Measurements from ENCODE around the gene METTL9.
"Not testable (repeated sequence)": the region's sequence is repeated elsewhere in the genome, so short reads cannot be mapped to it uniquely, and the experiment has no call there.

Gene METTL9

DNA sequence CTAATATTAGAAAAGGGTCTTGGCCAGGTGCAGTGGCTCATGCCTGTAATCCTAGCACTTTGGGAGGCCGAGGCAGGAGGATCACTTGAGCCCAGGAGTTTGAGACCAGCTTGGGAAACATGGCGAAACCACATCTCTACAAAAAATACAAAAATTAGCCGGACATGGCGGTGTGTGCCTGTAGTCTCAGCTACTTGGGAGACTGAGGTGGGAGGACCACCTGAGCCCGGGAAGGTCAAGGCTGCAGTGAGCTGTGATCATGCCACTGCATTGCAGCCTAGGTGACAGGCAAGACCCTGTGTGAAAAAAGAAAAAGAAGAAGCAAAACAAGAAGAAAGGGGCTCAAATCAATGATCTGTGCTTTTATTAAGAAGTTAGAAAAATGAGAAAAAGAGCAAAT, 21.1 kb upstream of the METTL9 start:
- H3K4me3 ChIP-seq (ENCODE audit: low read length); H3K4me1 ChIP-seq (ENCODE audit: control insufficient read depth, insufficient read depth, low read length); H3K36me3 ChIP-seq (ENCODE audit: insufficient read depth, low read length); H3K4me2 ChIP-seq (ENCODE audit: low read length); H3K9me3 ChIP-seq (replicated peaks; ENCODE audit: low read length); H3K9ac ChIP-seq (ENCODE audit: low read depth, low read length): not testable (repeated sequence)
- H3K27me3 ChIP-seq (ENCODE audit: control insufficient read depth, insufficient read depth, low read length): peaks cover 25% of the 10 kb centered on the region

DNA sequence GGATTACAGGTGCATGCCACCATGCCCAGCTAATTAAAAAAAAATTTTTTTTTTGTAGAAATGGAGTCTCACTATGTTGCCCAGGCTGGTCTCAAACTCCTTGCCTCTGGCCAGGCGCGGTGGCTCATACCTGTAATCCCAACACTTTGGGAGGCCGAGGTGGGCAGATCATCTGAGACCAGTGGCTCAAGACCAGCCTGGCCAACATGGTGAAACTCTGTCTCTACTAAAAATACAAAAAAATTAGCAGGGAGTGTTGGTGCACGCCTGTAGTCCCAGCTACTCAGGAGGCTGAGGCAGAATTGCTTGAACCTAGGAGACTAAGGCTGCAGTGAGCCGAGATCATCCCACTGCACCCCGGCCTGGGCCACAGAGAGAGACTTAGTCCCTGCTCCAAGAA, 19.2 kb upstream of the METTL9 start:
- peaks cover 25% of the 10 kb centered on the region for H3K27me3 ChIP-seq (ENCODE audit: control insufficient read depth, insufficient read depth, low read length)
- not testable (repeated sequence) for H3K4me2 ChIP-seq (ENCODE audit: low read length); H3K9me3 ChIP-seq (replicated peaks; ENCODE audit: low read length); H3K4me1 ChIP-seq (ENCODE audit: control insufficient read depth, insufficient read depth, low read length); H3K4me3 ChIP-seq (ENCODE audit: low read length); H3K36me3 ChIP-seq (ENCODE audit: insufficient read depth, low read length); H3K9ac ChIP-seq (ENCODE audit: low read depth, low read length)

DNA sequence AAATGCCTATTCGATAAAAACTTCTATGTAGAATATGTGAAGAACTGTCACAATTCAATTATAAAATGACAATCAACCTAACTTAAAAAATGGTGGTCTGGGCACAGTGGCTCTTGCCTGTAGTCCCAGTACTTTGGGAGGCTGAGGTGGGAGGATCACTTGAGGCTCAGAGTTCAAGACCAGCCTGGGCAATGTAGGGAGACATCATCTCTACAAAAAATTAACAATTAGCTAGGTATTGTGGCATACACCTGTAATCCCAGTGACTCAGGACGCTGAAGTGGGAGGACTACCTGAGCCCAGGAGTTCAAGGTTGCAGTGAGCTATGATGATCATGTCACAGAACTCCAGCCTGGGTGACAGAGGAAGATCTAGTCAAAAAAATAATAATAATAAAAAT, 18.6 kb upstream of the METTL9 start:
- no peaks in the 10 kb centered on the region for H3K9me3 ChIP-seq (replicated peaks; ENCODE audit: low read length)

DNA sequence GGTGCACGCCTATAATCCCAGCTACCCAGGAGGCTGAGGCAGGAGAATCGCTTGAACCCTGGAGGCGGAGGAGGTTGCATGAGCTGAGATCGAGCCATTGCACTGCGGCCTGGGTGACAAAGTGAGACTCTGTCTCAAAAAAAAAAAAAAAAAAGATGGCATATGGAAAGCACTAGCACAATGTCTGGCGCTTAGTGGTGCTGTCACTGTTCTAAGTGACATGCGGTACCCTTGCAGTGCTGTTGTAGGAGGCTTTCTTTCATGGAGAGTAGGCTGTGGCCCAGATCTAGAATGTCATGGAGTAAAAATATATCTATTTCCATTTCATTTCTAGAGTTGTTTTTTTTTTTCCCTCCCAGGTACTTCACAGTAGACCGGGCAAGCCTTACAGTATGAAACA, 14.6 kb upstream of the METTL9 start:
- Histone ChIP-seq H3K4me1 (ENCODE audit: control insufficient read depth, insufficient read depth, low read length) (peaks cover 16% of the 10 kb centered on the region), H3K4me2 (ENCODE audit: low read length) (no peak overlapping the region), H3K4me3 (ENCODE audit: low read length) (no peak overlapping the region), H3K9ac (ENCODE audit: low read depth, low read length) (no peak overlapping the region), H3K9me3 (replicated peaks; ENCODE audit: low read length) (no peaks in the 10 kb centered on the region), H3K36me3 (ENCODE audit: insufficient read depth, low read length) (no peaks in the 10 kb centered on the region), H3K27me3 (ENCODE audit: control insufficient read depth, insufficient read depth, low read length) (peaks cover 3% of the 10 kb centered on the region)

More for the DNA sequence above, 18.6 kb upstream of the METTL9 start:
- Histone ChIP-seq H3K4me2 (ENCODE audit: low read length) (no peak overlapping the region), H3K27me3 (ENCODE audit: control insufficient read depth, insufficient read depth, low read length) (peaks cover 25% of the 10 kb centered on the region), H3K9ac (ENCODE audit: low read depth, low read length) (no peak overlapping the region), H3K36me3 (ENCODE audit: insufficient read depth, low read length) (no peaks in the 10 kb centered on the region), H3K4me1 (ENCODE audit: control insufficient read depth, insufficient read depth, low read length) (peaks cover 2% of the 10 kb centered on the region), H3K4me3 (ENCODE audit: low read length) (no peak overlapping the region)

DNA sequence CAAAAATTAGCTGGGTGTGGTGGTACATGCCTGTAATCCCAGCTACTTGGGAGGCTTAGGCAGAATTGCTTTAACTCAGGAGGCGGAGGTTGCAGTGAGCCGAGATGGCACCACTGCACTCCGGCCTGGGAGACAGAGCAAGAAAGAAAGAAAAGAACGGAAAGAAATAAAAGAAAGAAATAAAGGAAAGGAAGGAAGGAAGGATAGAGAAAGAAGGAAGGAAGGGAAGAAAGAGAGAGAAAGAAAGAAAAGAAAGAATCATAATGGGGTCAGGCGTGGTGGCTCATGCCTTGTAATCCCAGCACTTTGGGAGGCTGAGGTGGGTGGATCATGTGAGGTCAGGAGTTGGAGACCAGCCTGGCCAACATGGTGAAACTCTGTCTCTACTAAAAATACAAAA, 10.8 kb upstream of the METTL9 start:
- not testable (repeated sequence) for H3K9me3 ChIP-seq (replicated peaks; ENCODE audit: low read length); H3K9ac ChIP-seq (ENCODE audit: low read depth, low read length); H3K27me3 ChIP-seq (ENCODE audit: control insufficient read depth, insufficient read depth, low read length); H3K36me3 ChIP-seq (ENCODE audit: insufficient read depth, low read length); H3K4me3 ChIP-seq (ENCODE audit: low read length); H3K4me2 ChIP-seq (ENCODE audit: low read length)
- H3K4me1 ChIP-seq (ENCODE audit: control insufficient read depth, insufficient read depth, low read length): peaks cover 30% of the 10 kb centered on the region

DNA sequence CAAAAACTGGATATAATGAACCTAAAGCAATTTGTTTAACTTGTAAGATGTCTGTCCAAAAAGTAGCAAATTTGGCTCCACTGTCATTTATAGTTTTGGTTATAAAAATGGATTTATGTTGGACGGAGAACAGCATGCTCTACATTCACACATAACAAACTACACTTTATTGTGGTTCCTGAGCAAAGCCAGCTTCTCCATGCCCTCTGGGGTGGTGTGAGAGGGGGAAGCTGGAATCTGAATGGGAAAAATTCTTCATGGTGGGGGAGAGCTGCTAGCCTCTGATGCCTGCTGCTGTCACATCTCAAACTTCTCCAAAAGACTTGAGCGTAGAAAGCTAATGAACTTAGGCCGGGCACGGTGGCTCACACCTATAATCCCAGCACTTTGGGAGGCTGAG, 9.8 kb upstream of the METTL9 start:
- Histone ChIP-seq H3K9me3 (replicated peaks; ENCODE audit: low read length) (no peaks in the 10 kb centered on the region), H3K4me2 (ENCODE audit: low read length) (peak overlapping the region; percentile 55), H3K4me3 (ENCODE audit: low read length) (no peak overlapping the region), H3K9ac (ENCODE audit: low read depth, low read length) (no peak overlapping the region), H3K36me3 (ENCODE audit: insufficient read depth, low read length) (no peaks in the 10 kb centered on the region), H3K27me3 (ENCODE audit: control insufficient read depth, insufficient read depth, low read length) (no peaks in the 10 kb centered on the region), H3K4me1 (ENCODE audit: control insufficient read depth, insufficient read depth, low read length) (peaks cover 31% of the 10 kb centered on the region)

DNA sequence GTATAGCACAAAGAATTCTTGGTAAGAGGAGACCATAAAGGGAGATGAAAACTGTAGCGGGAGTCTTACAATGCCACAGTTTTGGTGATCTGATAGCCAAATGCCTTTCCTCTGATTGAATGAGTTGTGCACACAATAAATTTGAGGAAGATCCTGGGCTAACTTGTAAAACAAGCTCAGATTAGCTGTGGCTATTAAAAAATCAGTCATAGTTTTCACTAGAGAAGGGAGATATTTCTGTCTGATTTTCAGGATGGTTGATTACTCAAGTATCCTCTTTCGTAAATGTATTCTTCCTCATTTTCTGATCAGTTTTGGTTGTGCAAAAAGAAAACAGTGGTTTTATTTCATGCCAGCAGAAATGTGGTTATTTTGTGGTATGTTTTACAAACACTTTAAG, 9.1 kb upstream of the METTL9 start:
- Histone ChIP-seq H3K27me3 (ENCODE audit: control insufficient read depth, insufficient read depth, low read length) (no peaks in the 10 kb centered on the region), H3K4me1 (ENCODE audit: control insufficient read depth, insufficient read depth, low read length) (peaks cover 32% of the 10 kb centered on the region), H3K4me2 (ENCODE audit: low read length) (peak overlapping the region; percentile 55), H3K4me3 (ENCODE audit: low read length) (no peak overlapping the region), H3K9ac (ENCODE audit: low read depth, low read length) (peak overlapping the region; percentile 60), H3K9me3 (replicated peaks; ENCODE audit: low read length) (no peaks in the 10 kb centered on the region), H3K36me3 (ENCODE audit: insufficient read depth, low read length) (no peaks in the 10 kb centered on the region)

DNA sequence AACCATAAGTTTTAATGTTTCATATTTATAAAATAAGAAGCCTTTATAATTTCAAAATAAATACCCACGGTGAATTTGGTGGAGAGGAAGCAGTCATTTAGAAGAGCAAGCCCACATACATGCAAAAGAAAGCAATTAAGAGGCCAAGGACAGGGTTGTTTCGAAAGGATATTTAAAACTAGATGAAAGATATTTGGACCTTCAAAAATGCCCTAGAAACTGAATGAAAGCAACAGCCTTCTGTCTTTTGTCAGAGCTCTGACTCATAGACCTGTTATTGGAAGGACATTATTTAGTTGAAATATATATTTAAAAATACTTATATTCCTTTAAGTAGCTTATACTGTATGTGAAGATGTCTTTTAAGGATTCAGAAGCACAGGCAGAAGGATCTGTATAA, 8.6 kb upstream of the METTL9 start:
- Histone ChIP-seq H3K27me3 (ENCODE audit: control insufficient read depth, insufficient read depth, low read length) (no peaks in the 10 kb centered on the region), H3K9ac (ENCODE audit: low read depth, low read length) (peak overlapping the region; percentile 60), H3K4me3 (ENCODE audit: low read length) (no peak overlapping the region), H3K36me3 (ENCODE audit: insufficient read depth, low read length) (no peaks in the 10 kb centered on the region), H3K4me1 (ENCODE audit: control insufficient read depth, insufficient read depth, low read length) (peaks cover 32% of the 10 kb centered on the region), H3K4me2 (ENCODE audit: low read length) (peak overlapping the region; percentile 55), H3K9me3 (replicated peaks; ENCODE audit: low read length) (no peaks in the 10 kb centered on the region)

DNA sequence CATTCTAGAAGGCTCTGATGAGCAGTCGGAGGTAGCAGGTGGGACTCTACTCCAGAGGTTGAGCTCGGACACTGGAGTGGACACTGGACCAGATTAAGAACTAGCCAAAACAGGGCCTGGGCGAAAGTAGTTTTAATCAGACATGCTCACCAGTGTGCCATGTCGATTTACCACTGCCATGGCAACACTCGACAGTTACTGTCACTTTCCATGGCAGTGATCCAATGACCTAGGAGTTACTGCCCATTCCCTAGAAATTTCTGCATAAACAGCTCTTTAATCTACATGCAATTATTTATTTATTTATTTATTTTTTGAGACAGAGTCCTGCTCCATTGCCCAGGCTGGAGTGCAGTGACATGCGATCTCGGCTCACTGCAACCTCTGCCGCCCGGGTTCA, 7.2 kb upstream of the METTL9 start:
- Histone ChIP-seq H3K9ac (ENCODE audit: low read depth, low read length) (no peak overlapping the region), H3K27me3 (ENCODE audit: control insufficient read depth, insufficient read depth, low read length) (no peaks in the 10 kb centered on the region), H3K4me3 (ENCODE audit: low read length) (no peak overlapping the region), H3K4me2 (ENCODE audit: low read length) (no peak overlapping the region), H3K9me3 (replicated peaks; ENCODE audit: low read length) (no peaks in the 10 kb centered on the region), H3K36me3 (ENCODE audit: insufficient read depth, low read length) (no peaks in the 10 kb centered on the region), H3K4me1 (ENCODE audit: control insufficient read depth, insufficient read depth, low read length) (peaks cover 32% of the 10 kb centered on the region)

DNA sequence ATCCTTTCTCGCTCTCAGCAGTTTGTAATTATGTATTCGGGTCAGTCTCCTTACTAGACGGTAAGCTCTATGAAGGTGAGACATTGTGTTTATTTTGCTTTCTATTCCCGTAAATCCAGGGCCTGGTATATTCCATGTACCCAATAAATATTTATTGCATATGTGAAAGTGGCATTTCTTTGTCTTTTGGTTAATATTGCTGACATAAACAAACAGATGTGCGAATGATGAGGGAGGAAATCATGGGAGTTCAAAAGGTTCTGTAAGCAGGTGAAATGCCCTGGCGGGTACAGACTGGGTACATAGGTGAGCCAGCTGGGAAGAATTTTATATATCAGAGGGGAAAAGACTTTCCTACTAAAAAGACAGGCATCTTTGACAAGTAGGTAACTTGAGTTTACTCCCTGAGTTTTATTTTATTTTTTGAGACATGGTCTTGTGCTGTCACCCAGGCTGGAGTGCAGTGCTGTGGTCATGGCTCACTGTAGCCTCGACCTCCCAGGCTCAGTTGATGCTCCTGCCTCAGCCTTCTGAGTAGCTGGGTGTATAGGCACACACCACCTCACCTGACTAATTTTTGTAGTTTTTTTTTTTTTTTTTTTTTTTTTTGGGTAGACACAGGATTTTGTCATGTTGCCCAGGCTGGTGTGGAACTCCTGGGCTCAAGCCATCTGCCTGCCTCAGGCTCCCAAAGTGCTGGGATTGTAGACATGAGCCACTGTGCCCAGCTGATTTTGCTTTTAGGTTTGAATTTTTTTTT, 5.7 kb upstream of the METTL9 start:
- Histone ChIP-seq H3K9ac (ENCODE audit: low read depth, low read length) (no peak overlapping the region), H3K4me3 (ENCODE audit: low read length) (no peak overlapping the region), H3K9me3 (replicated peaks; ENCODE audit: low read length) (no peaks in the 10 kb centered on the region), H3K27me3 (ENCODE audit: control insufficient read depth, insufficient read depth, low read length) (no peaks in the 10 kb centered on the region), H3K4me1 (ENCODE audit: control insufficient read depth, insufficient read depth, low read length) (peaks cover 34% of the 10 kb centered on the region), H3K4me2 (ENCODE audit: low read length) (no peak overlapping the region), H3K36me3 (ENCODE audit: insufficient read depth, low read length) (no peaks in the 10 kb centered on the region)

DNA sequence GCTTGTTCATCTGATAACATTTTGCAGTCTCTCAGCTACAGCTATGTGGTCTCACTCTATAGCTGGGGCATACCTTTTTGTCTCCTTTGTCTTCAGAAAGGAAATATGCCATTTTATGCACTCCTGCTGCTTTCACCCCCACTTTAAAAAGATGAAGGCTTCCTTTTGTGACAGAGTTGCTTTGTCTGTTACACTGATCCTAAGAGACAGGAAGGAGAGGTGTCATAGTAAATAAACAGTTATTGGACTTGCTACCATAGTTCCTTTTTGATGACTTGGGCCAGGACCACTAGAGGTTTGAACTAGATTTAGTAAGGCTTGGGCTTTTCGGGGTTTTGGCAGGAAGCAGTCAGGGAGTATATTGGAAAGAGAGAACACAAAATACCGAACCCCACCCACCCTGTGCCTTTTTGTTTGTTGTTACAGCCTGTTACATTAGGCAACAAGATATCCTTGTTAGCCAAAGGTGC, 1.8 kb upstream of the METTL9 start:
- peaks cover 27% of the 10 kb centered on the region for H3K4me1 ChIP-seq (ENCODE audit: control insufficient read depth, insufficient read depth, low read length)

DNA sequence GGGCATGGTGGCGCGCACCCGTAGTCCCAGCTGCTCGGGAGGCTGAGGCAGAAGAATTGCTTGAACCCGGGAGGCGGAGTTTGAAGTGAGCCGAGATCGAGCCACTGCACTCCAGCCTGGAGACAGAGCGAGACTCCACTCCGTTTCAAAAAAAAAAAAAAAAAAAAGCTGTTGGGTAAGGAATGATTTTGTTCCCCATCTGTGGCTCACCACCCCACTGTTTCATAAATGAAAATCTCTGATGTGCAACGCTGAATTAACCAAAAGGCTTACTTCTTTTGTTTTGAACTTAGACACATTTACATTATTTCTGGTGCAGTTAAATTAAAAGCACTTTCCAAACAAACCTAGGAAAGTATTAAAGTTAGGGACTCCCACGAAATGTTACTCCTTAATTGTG, 1.2 kb upstream of the METTL9 start:
- Histone ChIP-seq H3K36me3 (ENCODE audit: insufficient read depth, low read length) (no peaks in the 10 kb centered on the region), H3K4me2 (ENCODE audit: low read length) (peak overlapping the region; percentile 99), H3K9me3 (replicated peaks; ENCODE audit: low read length) (no peaks in the 10 kb centered on the region), H3K4me1 (ENCODE audit: control insufficient read depth, insufficient read depth, low read length) (peaks cover 33% of the 10 kb centered on the region), H3K4me3 (ENCODE audit: low read length) (no peak overlapping the region), H3K27me3 (ENCODE audit: control insufficient read depth, insufficient read depth, low read length) (no peaks in the 10 kb centered on the region), H3K9ac (ENCODE audit: low read depth, low read length) (peak overlapping the region; percentile 94)

More for the DNA sequence above, 1.8 kb upstream of the METTL9 start:
- Histone ChIP-seq H3K9me3 (replicated peaks; ENCODE audit: low read length) (no peaks in the 10 kb centered on the region), H3K27me3 (ENCODE audit: control insufficient read depth, insufficient read depth, low read length) (no peaks in the 10 kb centered on the region), H3K9ac (ENCODE audit: low read depth, low read length) (no peak overlapping the region), H3K4me2 (ENCODE audit: low read length) (no peak overlapping the region), H3K36me3 (ENCODE audit: insufficient read depth, low read length) (no peaks in the 10 kb centered on the region), H3K4me3 (ENCODE audit: low read length) (no peak overlapping the region)
